BJ (cell line): ENCODE results near the gene NPBWR2. TPM values are rescaled to one million over a fixed set of nuclear protein-coding genes. Genes with fewer than 3 reads are reported as not detected.

Experiments
- CTCF ChIA-PET: fragments of 350-600 bp; formaldehyde crosslinking; extraction: SDS; loops from one replicate; lab custom pipeline; 2021; ENCODE audit warnings: antibody characterized with exemption, inconsistent platforms; lab: Yijun Ruan, JAX
- POLR2A ChIA-PET: fragments of 300-600 bp; sonication (Branson Sonifier 250); formaldehyde crosslinking; extraction: SDS; loops from one replicate; lab custom pipeline; 2021; ENCODE audit warnings: antibody characterized with exemption; lab: Charles Lee
- DNase-seq: peaks from one replicate; pipeline ENCODE4 v3.0.0-alpha.2; 2011; ENCODE audit warnings: low read depth
- H3K27me3 ChIP-seq: 2 replicates; pipeline ENCODE4 v1.6.0; 2011; ENCODE audit warnings: low read length; ENCODE audit not compliant: control insufficient read depth, insufficient read depth
- H3K36me3 ChIP-seq: 2 replicates; pipeline ENCODE4 v1.5.1; 2011; ENCODE audit warnings: low read length; ENCODE audit not compliant: control insufficient read depth, insufficient read depth
- H3K4me3 ChIP-seq: 2 replicates; pipeline ENCODE4 v1.5.1; 2011; ENCODE audit warnings: low read depth, mild to moderate bottlenecking, control low read depth, low read length
- polyA plus RNA-seq: library from polyadenylated mRNA; depleted of rRNA; stranded (reverse); fragments of >200 nt; gene quantifications from 2 replicates; pipeline ENCODE4 v1.2.3, GENCODE V29; 2011
- TF ChIP-seq, protein P1 (sequence below): IDR thresholded peaks from 2 replicates; pipeline ENCODE4 v1.5.1; 2011; ENCODE audit warnings: low read depth, mild to moderate bottlenecking, control low read depth, inconsistent platforms, low read length, moderate library complexity; ENCODE audit not compliant: insufficient read depth

Gene NPBWR2
- polyA plus RNA-seq, 1 experiment: not detected

DNA sequence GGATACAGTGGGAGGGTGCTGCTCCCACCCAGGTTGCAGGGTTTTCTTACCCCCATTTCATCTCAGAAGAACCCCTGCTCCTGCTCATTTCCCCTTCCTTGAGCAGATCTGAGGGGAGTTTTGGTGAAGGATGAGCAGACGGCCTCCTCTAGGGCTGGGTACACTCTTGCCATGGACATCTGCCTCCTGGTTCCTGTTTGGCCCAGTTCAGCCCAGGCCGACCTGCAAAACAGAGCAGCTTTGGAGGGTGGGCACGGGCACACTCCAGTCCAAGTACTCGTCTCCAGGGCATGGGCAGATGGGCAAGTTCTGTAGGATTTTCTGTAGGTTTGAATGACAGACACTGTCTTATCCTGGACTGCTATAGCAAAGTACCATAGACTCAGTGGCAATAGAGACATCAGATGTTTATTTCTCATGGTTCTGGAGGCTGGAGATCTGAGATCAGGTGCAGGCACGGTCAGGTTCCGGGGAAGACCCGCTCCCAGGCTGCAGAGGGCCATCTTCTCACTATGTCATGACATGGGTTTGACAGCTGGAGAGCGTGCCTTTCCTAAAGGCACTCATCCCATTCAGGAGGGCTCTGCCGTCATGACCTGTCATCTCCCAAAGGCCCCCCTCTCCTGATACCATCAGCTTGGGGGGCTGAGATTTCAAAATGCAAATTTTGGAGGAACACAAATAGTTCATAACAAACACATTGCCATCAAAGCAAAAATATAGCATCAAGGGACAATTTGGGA lies 6.2 kb downstream of the NPBWR2 start:
- H3K27me3 ChIP-seq: peaks cover 24% of the 10 kb centered on the region
- DNase-seq: no peak
- ChIA-PET POLR2A (no interaction called here), CTCF (interaction anchor here (1.3 to 1.5 kb wide), 2 partner anchors 10 to 18 kb away, joined by 4 to 6 read pairs; no protein-coding TSS in a partner anchor)
- TF ChIP-seq, protein P1, sequence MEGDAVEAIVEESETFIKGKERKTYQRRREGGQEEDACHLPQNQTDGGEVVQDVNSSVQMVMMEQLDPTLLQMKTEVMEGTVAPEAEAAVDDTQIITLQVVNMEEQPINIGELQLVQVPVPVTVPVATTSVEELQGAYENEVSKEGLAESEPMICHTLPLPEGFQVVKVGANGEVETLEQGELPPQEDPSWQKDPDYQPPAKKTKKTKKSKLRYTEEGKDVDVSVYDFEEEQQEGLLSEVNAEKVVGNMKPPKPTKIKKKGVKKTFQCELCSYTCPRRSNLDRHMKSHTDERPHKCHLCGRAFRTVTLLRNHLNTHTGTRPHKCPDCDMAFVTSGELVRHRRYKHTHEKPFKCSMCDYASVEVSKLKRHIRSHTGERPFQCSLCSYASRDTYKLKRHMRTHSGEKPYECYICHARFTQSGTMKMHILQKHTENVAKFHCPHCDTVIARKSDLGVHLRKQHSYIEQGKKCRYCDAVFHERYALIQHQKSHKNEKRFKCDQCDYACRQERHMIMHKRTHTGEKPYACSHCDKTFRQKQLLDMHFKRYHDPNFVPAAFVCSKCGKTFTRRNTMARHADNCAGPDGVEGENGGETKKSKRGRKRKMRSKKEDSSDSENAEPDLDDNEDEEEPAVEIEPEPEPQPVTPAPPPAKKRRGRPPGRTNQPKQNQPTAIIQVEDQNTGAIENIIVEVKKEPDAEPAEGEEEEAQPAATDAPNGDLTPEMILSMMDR: no peak
- H3K4me3 ChIP-seq: no peak overlapping the region
- no peaks in the 10 kb centered on the region for H3K36me3 ChIP-seq

- DNase-seq: no peak
- H3K27me3 ChIP-seq: peaks cover 24% of the 10 kb centered on the region
- H3K4me3 ChIP-seq: no peak overlapping the region
- ChIA-PET CTCF (interaction anchor here (1.5 kb wide), 1 partner anchor 17 kb away, joined by 6 read pairs; no protein-coding TSS in a partner anchor), POLR2A (no interaction called here)
- TF ChIP-seq, protein P1: no peak
- H3K36me3 ChIP-seq: no peaks in the 10 kb centered on the region
Measured at GRCh38 chr20:64100566-64100888, 6.8 kb downstream of the NPBWR2 start.

DNA sequence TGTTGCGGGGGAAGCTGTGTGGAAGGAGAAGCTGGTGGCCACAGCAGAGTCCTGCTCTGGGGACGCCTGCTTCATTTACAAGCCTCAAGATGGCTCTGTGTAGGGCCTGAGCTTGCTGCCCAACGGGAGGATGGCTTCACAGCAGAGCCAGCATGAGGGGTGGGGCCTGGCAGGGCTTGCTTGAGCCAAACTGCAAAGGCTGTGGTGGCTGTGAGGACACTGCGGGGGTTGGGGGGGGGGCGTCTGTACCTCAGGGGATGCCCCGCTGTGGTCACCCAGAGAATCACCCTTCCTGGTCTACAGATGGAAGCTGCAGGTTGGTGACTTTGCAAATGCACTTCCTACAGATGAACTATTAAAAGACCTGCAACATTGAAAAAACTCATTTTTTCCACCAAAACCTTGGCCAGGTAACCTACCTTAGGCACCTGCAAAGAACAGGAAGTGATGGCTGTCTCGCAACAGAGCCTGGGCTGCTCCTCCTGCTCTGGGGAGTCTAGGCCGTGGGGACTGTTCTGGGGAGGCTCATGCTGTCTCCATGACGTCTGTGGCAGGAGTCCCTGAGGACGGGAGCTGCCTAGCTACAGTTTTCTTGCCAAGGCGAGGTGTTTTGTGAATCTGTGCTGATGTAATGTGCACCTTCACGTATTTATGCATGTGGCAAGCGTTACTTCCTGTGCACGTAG lies 7.3 kb downstream of the NPBWR2 start:
- CTCF ChIA-PET: interaction anchor here (0.6 to 1.0 kb wide), 2 partner anchors 10 to 1304 kb away, joined by 3 read pairs; partner anchors contain the start of gene MRGBP
- TF ChIP-seq, protein P1: no peak
- Histone ChIP-seq H3K4me3 (no peak overlapping the region), H3K36me3 (no peaks in the 10 kb centered on the region), H3K27me3 (peaks cover 24% of the 10 kb centered on the region)
- DNase-seq: no peak
- POLR2A ChIA-PET: no interaction called here

GRCh38 chr20:64099086-64099786 lies 8.1 kb downstream of the NPBWR2 start:
- POLR2A ChIA-PET: no interaction called here
- CTCF ChIA-PET: interaction anchor here (0.6 to 1.0 kb wide), 2 partner anchors 11 to 1303 kb away, joined by 3 read pairs; partner anchors contain the start of gene MRGBP
- TF ChIP-seq, protein P1: no peak

More at GRCh38 chr20:64099086-64099786, 8.1 kb downstream of the NPBWR2 start:
- H3K36me3 ChIP-seq: no peaks in the 10 kb centered on the region
- DNase-seq: no peak
- H3K27me3 ChIP-seq: peaks cover 24% of the 10 kb centered on the region
- H3K4me3 ChIP-seq: no peak overlapping the region
